Epithelial cell of esophagus (primary cell): ENCODE results near the gene TAGLN2.

Experiments used
- DNase-seq: peaks from one replicate; pipeline ENCODE4 v3.0.0; 2010; ENCODE audit warnings: low read depth
- H3K4me3 ChIP-seq: 2 replicates; pipeline ENCODE4 v1.5.1; 2011; ENCODE audit warnings: mild to moderate bottlenecking, low read length, control low read depth
- CTCF ChIP-seq: IDR thresholded peaks from 2 replicates; pipeline ENCODE4 v1.5.1; 2011; ENCODE audit warnings: low read depth, mild to moderate bottlenecking, low read length, control low read depth, inconsistent platforms; ENCODE audit not compliant: insufficient read depth; ENCODE audit errors: missing control alignments

Gene TAGLN2

GRCh38 chr1:159939678-159940002 is 14.3 kb upstream of the TAGLN2 start:
- H3K4me3 ChIP-seq, result no peak overlapping the region
- peak; percentile 56 for DNase-seq
- TF ChIP-seq CTCF, result no peak

- no peak for DNase-seq
- no peak overlapping the region for H3K4me3 ChIP-seq
- no peak for TF ChIP-seq CTCF
These were observed 13.8 kb upstream of the TAGLN2 start for GRCh38 chr1:159938905-159939677.

GRCh38 chr1:159938211-159938852 is 13.0 kb upstream of the TAGLN2 start:
- TF ChIP-seq CTCF, result no peak
- DNase-seq, result peak; percentile 33
- no peak overlapping the region for H3K4me3 ChIP-seq

GRCh38 chr1:159937054-159937750 is 11.9 kb upstream of the TAGLN2 start:
- peak; percentile 36 for DNase-seq
- TF ChIP-seq CTCF, result no peak
- no peak overlapping the region for H3K4me3 ChIP-seq

- no peak overlapping the region for H3K4me3 ChIP-seq
- peak; percentile 70 for DNase-seq
These were observed 11.1 kb upstream of the TAGLN2 start for GRCh38 chr1:159936273-159936904.

More at GRCh38 chr1:159936273-159936904, 11.1 kb upstream of the TAGLN2 start:
- TF ChIP-seq CTCF, result peak; percentile 94
